HG03064 (cell line): ENCODE results near the gene PTPRN2.
"Not testable (repeated sequence)": the region's sequence is repeated elsewhere in the genome, so short reads cannot be mapped to it uniquely, and the experiment has no call there.

ENCODE experiments used
- ATAC-seq: cut with Tn5 transposase; IDR thresholded peaks from one replicate; pipeline ENCODE4 v1.9.1; 2021; ENCODE audit warnings: low read depth; ENCODE audit not compliant: unreplicated experiment

Gene PTPRN2

GRCh38 chr7:157793973-157794745 lies 793.5 kb downstream of the PTPRN2 start:
- no peak for ATAC-seq

DNA sequence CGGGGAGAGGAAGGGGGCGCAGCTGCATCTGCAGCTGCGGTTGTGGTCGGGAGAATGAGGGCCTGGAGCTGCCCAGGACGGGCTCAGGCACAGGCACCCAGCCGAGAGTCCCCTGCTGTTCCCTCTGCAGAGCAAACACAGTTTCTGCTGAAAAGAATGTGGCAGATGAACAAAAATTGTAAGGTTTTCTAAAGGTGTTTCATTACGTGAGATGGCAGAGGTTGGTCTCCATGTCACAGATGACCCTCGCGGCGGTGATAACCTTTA lies 794.6 kb downstream of the PTPRN2 start:
- ATAC-seq: no peak

DNA sequence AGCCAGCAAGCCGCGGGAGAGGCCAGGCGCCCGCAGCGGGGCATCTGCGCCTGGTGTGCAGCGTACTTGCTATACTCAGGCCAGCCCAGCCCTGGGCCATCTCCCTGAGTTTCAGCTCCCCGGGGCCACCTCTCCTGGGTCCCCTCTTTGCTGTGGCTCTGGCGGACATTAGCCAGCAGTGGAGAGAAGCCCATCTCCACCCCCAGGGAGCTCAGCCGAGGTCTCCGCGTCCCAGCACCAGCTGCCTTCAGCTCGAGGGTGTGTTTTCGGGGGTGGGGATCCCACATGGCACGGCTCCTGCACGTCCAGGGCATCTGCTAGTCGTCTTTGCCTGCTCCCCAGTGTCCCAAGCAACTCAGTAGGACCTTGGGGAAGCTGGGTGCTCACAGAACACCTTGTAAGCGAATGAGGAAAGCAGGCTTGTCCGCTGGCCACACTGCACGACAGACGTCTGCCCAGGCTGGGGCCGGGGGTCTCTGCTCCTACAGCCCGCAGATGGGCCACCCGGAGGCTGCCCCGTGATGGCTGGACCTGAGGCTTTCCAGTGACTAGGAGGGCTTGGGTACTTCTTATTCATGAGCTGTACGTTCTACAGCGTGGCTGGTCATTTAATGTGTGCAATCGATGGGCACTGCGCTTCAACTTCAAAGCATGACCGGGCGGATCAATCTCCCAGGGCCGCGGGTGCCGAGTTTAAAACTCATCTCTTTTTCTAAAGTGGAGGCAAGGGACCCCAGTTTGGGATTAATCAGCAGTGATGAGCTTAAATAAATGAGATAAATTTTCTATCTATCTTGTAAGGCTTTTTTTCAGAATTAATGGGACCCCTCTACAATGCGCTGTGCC lies 795.2 kb downstream of the PTPRN2 start:
- ATAC-seq: no peak

- ATAC-seq: no peak
Observed at GRCh38 chr7:157791666-157792065, 796.0 kb downstream of the PTPRN2 start.

GRCh38 chr7:157791261-157791660 lies 796.4 kb downstream of the PTPRN2 start:
- no peak for ATAC-seq

DNA sequence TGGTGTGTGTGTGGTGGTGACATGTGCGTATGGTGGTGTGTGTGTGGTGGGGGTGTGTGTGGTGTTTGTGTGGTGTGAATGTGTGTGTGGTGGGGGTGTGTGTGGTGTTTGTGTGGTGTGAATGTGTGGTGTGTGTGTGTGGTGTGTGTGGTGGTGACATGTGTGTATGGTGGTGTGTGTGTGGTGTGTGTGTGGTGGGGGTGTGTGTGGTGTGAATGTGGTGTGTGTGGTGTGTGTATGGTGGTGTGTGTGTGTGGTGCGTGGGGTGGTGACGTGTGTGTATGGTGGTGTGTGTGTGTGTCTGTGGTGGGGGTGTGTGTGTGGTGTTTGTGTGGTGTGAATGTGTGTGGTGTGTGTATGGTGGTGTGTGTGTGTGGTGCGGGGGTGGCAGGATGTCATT lies 797.7 kb downstream of the PTPRN2 start:
- no peak for ATAC-seq

GRCh38 chr7:157789094-157789493 lies 798.5 kb downstream of the PTPRN2 start:
- ATAC-seq: no peak

GRCh38 chr7:157788573-157788972 lies 799.0 kb downstream of the PTPRN2 start:
- no peak for ATAC-seq

DNA sequence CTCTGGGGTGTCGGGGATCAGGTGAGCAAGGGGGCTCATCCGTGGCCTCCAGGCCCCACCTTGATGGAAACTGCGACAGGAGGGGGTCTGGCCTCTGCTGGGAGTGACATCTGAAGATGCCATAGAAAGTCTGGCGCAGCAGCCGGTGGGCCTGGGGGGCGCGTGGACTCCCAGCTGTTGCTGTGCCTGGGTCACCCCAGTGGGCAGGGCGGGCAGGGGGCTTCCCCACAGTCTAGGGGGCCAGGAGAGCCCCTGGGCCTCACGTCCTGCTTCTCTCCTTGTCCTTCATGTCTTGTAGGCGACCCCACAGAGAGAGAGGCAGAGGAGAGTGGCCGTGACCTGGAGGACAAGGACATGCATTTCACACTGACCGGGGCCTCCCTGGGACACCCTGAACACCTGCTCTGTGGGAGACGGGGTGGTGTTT lies 800.3 kb downstream of the PTPRN2 start:
- no peak for ATAC-seq

GRCh38 chr7:157786375-157787274 lies 801.0 kb downstream of the PTPRN2 start:
- no peak for ATAC-seq

GRCh38 chr7:157785486-157786186 lies 802.0 kb downstream of the PTPRN2 start:
- ATAC-seq: no peak

DNA sequence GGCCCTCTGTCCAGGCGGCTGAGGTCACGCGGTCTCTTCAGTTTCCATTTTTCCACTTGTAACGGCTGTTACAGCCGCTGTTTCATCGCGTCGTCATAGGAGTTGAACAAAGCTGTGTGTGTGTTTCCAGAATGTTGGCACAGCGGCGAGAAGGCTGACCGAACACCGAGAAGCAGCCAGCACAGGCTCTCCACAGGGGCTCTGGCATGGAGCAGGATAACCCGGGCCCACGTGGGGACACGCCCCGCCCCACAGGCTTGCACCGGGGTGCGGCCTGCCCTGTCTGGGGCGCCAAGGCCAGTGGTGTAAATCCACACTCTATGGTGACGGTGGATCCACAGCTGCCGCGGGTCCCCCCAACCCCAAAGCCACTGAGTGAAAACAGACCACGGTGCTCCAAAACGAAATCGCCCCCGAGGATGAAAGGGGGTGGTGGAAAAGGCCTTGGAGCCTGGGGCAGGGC lies 802.6 kb downstream of the PTPRN2 start:
- no peak for ATAC-seq

GRCh38 chr7:157784041-157784835 lies 803.4 kb downstream of the PTPRN2 start:
- no peak for ATAC-seq

DNA sequence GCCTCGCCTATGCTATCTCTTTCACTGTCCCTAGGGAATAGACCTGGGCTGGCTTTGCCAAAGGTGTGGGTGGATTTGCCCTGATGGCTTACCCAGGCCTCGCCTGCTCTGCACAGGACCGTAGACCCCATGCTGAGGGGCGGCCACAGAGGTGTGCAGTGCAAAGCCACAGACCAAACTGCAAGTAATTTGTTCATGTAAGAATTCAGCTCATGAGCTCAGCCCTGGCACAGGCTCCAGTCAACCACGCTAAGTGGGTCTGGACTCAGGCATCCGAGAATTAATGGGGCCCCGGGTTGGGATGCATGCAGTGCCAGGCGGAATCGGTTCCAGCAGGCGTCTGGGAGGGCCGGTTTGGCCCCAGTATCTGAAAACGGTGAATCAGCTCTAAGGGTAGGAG lies 805.6 kb downstream of the PTPRN2 start:
- ATAC-seq: no peak

GRCh38 chr7:157780721-157781120 lies 806.9 kb downstream of the PTPRN2 start:
- no peak for ATAC-seq

DNA sequence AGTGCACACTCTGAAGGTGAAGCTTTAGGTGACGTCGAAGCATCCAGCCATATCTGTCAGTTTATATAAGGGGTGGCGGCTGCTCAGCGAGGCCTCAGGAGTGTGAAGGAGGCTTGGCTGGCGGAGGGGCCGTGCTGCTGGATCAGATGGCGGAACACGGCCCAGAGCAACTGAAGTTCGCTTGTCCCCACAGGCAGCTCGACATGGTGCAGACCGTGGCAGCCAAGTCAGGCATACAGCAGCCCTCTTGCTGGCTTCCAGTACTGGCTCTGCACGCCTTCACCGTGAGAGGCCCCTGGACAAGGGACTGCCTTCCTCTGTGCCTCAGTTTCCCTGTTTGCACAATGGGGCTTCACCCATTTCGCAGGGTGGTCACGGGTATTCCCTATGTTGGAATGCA lies 807.3 kb downstream of the PTPRN2 start:
- no peak for ATAC-seq

DNA sequence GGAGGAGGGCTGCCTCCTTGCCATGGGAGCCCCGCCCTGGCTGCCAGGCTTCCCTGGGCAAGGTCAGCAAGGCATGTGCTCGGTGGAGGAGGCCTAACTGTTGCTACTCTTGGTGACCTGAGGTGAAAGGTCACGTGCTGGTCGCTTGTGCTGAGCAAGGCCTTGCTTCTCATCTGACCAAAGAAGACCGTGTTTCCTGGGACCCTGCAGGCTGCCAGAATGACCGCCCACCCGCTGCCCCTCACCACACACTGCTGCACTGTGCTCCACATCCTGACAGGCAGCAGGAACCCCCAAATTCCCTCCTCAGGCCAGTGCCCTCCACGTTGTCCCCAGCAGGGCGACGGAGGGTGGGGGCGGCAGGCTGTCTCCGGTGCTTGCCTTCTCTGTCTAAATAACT lies 808.4 kb downstream of the PTPRN2 start:
- no peak for ATAC-seq

DNA sequence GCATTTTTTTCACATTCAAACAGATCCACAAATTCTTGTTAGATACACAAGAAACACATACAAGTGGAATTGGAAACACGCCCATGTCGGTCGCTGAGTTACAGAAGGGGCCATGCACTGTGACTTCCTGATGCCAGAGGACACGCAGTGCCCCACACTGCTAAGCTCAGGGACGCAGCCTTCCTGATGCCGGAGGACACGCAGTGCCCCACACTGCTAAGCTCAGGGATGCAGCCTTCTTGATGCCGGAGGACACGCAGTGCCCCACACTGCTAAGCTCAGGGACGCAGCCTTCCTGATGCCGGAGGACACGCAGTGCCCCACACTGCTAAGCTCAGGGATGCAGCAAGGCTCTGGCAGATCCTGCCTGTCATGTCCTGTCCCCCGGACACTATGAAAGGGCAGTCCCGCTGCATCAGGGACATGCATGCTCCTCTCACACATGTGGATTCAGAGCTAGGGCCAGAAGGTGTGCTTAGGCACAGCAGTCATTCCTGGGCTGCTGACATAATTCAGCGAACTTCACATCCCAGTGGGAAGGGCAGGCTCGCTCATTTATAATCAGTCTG lies 810.3 kb downstream of the PTPRN2 start:
- not testable (repeated sequence) for ATAC-seq
